Measurements from ENCODE around the gene RNF2. TPM values are rescaled to one million over a fixed set of nuclear protein-coding genes. Genes with fewer than 3 reads are reported as not detected.
"Not testable (repeated sequence)": the region's sequence is repeated elsewhere in the genome, so short reads cannot be mapped to it uniquely, and the experiment has no call there.

The RNF2 gene
- 10 to 100 TPM; 17.0 to 24.0 (median 21.0) TPM for total RNA-seq
- total RNA-seq (2013), result 24.0 TPM
- 17.0 to 44.6 (median 31.0) reads per million in 29 experiments for total RNA-seq

DNA sequence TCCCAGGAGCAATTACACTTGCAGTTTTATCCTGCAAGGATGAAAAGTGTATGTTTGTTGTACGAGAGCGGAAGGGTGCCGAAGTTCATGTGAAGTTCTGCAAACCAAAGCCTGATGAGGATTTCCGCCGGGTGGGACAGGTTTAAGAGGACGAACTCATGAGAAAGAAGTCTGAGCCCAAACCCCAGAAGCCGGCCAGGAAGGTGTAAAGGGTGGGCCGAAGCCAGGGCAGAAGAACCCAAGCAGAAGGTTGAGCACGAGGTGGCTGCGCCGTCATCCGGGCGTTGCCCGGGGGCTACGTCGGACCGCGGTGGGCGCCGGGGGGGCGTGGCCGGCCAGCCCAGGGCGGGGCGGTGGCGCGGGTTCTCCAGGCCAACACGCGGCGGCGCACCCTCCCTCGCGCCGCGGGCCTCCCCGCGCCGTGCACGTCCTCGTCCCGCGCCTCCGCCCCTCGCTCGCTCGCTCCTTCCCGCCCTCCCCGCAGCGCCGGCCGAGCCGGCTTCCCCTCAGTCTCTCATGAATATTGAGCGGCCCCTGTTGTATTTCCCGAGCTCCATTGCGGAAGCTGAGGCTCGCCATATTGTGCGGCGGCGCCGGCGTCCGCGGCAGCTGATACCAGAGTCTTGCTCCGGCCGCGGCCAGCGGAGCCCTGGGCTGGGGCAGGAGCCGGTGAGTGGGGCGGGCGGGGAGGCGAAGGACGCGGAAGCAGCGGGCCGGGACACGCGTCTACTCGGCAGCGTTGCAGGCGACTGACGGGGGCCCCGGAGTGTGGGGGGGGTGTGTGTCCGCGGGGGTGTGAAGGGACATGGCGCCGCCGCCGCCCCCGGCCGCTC lies at the start of gene RNF2:
Gene RNF2 (plus strand): TSS at position 578 of the 833 bp plus-strand sequence. CDS start 41,996 bp downstream, outside the sequence.
- POLR2A ChIA-PET, result interaction anchor here (0.5 to 1.2 kb wide), 10 partner anchors 11 to 293 kb away, joined by 3 to 12 read pairs (median 6); partner anchors contain the start of gene IVNS1ABP (in 1 of the 2)

DNA sequence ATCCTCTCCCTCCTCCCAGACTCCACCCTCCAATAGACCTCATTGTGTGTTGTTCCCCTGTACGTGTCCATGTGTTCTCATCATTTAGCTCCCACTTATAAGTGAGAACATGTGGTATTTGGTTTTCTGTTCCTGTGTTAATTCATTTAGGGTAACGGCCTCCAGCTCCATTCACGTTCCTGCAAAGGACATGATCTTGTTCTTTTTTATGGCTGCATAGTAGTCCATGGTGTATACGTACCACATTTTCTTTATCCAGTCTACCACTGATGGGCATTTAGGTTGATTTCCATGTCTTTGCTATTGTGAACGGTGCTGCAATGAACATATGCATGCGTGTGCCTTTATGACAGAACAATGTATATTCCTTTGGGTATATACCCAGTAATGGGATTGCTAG lies 45.4 kb upstream of the RNF2 start:
- H3K27me3 ChIP-seq (replicated peaks in 1 of 2; ENCODE audit: control insufficient read depth in 2 of 2, extremely low read depth in 1 of 2, insufficient read depth in 2 of 2, low read length in 1 of 2), result peaks cover 0 to 12% of the 10 kb centered on the region in 2 experiments
- H3K9me3 ChIP-seq; ATAC-seq (replicated peaks in 1 of 4); H3K4me1 Mint-ChIP-seq; H3K4me1 ChIP-seq (ENCODE audit: control insufficient read depth in 1 of 2, extremely low read depth in 1 of 2, insufficient read depth in 2 of 2, low read length in 2 of 2); H3K36me3 Mint-ChIP-seq; H3K4me3 Mint-ChIP-seq; DNase-seq; POLR2A ChIA-PET; H3K27ac Mint-ChIP-seq; H3K36me3 ChIP-seq (ENCODE audit: control insufficient read depth in 2 of 2, extremely low read depth in 1 of 2, insufficient read depth in 1 of 2, low read length in 1 of 2); CTCF ChIA-PET; H3K9me3 Mint-ChIP-seq; H3K4me3 ChIP-seq (ENCODE audit: control insufficient read depth in 1 of 2, extremely low read depth in 1 of 2, low read length in 1 of 2); H3K27ac ChIP-seq (ENCODE audit: low read length): not testable (repeated sequence)
- peaks cover 29 to 35% of the 10 kb centered on the region in 2 donors for H3K27me3 Mint-ChIP-seq
- WGBS (ENCODE audit: insufficient coverage), result no CpG with 5 or more reads among the region's 6 CpGs

More for the DNA sequence above, at the start of gene RNF2:
- H3K4me3 ChIP-seq (ENCODE audit: control insufficient read depth in 1 of 2, extremely low read depth in 1 of 2, low read length in 1 of 2), result peak within 1 kb of the TSS; percentile 61 to 76
- Mint-ChIP-seq H3K9me3 (no peaks in the 10 kb centered on the region), H3K36me3 (no peaks in the 10 kb centered on the region), H3K27ac (peak within 1 kb of the TSS; percentile 93 to 96), H3K4me1 (peaks cover 49 to 52% (median 50%) of the 10 kb centered on the region in 3 donors), H3K27me3 (no peaks in the 10 kb centered on the region), H3K4me3 (peak within 1 kb of the TSS; percentile 93 to 98 (median 94))
- CTCF ChIA-PET, result interaction anchor here (0.5 to 1.2 kb wide), 12 partner anchors 24 to 1444 kb away, joined by 3 to 4 read pairs (median 3); no protein-coding TSS in a partner anchor
- no peaks in the 10 kb centered on the region for H3K27me3 ChIP-seq (replicated peaks in 1 of 2; ENCODE audit: control insufficient read depth in 2 of 2, extremely low read depth in 1 of 2, insufficient read depth in 2 of 2, low read length in 1 of 2)
- DNase-seq (peak; percentile 65 to 90 (median 79)), ATAC-seq (replicated peaks in 1 of 4) (peak; percentile 90 to 95 (median 92))
- peaks cover 9 to 10% of the 10 kb centered on the region in 2 experiments for H3K4me1 ChIP-seq (ENCODE audit: control insufficient read depth in 1 of 2, extremely low read depth in 1 of 2, insufficient read depth in 2 of 2, low read length in 2 of 2)
- 1% methylated on average over 89 of the region's 89 CpGs for WGBS (ENCODE audit: insufficient coverage)
- H3K27ac ChIP-seq (ENCODE audit: low read length), result peak within 1 kb of the TSS; percentile 81
- no peaks in the 10 kb centered on the region for H3K36me3 ChIP-seq (ENCODE audit: control insufficient read depth in 2 of 2, extremely low read depth in 1 of 2, insufficient read depth in 1 of 2, low read length in 1 of 2)
- H3K9me3 ChIP-seq, result no peaks in the 10 kb centered on the region

DNA sequence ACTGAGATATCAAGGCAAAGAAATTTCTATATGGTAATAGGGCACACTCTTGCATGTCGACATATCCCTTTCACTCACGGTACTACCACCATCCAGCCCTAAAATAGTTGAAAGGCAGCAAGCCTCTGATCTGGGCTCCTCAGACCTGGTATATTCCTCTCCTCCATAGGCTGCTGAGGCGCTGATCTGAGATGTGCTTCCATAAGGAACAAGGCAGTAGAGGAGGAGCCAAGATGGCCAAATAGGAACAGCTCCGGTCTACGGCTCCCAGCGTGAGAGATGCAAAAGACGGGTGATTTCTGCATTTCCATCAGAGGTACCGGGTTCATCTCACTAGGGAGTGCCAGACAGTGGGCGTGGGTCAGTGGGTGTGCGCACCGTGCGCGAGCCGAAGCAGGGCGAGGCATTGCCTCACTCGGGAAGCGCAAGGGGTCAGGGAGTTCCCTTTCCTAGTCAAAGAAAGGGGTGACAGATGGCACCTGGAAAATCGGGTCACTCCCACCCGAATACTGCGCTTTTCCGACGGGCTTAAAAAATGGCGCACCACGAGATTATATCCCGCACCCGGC lies 44.0 kb upstream of the RNF2 start:
- H3K36me3 ChIP-seq (ENCODE audit: control insufficient read depth in 2 of 2, extremely low read depth in 1 of 2, insufficient read depth in 1 of 2, low read length in 1 of 2); POLR2A ChIA-PET; H3K4me3 ChIP-seq (ENCODE audit: control insufficient read depth in 1 of 2, extremely low read depth in 1 of 2, low read length in 1 of 2); H3K4me1 Mint-ChIP-seq; H3K9me3 Mint-ChIP-seq; CTCF ChIA-PET; H3K9me3 ChIP-seq; H3K4me1 ChIP-seq (ENCODE audit: control insufficient read depth in 1 of 2, extremely low read depth in 1 of 2, insufficient read depth in 2 of 2, low read length in 2 of 2); H3K4me3 Mint-ChIP-seq; H3K36me3 Mint-ChIP-seq; H3K27me3 ChIP-seq (replicated peaks in 1 of 2; ENCODE audit: control insufficient read depth in 2 of 2, extremely low read depth in 1 of 2, insufficient read depth in 2 of 2, low read length in 1 of 2); H3K27ac ChIP-seq (ENCODE audit: low read length); H3K27ac Mint-ChIP-seq; DNase-seq; ATAC-seq (replicated peaks in 1 of 4): not testable (repeated sequence)
- WGBS (ENCODE audit: insufficient coverage), result 92% methylated on average over 4 of the region's 26 CpGs
- H3K27me3 Mint-ChIP-seq, result peaks cover 24 to 27% of the 10 kb centered on the region in 2 donors

DNA sequence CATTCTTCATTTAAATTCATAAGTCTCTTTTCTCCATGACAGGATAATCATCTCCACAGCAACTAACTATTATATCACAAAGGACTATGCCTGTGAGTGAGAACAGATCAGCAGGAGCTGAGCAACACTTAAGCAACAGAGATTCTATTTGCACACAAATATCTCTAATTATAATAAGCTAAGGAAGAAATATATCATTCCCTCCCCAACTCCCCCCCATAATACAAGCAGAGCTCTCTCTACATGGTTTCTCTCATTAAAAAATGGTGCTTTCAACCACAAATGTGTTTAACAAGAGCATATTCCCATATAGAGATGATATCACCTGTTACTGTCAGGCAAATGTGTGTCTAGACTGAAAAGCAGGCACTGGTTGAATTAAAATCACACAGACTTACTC lies 36.5 kb upstream of the RNF2 start:
- H3K36me3 Mint-ChIP-seq, result no peaks in the 10 kb centered on the region
- H3K9me3 ChIP-seq, result no peaks in the 10 kb centered on the region
- H3K4me1 Mint-ChIP-seq, result no peaks in the 10 kb centered on the region
- H3K4me3 ChIP-seq (ENCODE audit: control insufficient read depth in 1 of 2, extremely low read depth in 1 of 2, low read length in 1 of 2), result no peak overlapping the region
- no peak overlapping the region for H3K4me3 Mint-ChIP-seq
- no peak overlapping the region for H3K27ac ChIP-seq (ENCODE audit: low read length)
- no peaks in the 10 kb centered on the region for H3K9me3 Mint-ChIP-seq
- no peak for ATAC-seq (replicated peaks in 1 of 4)
- H3K27me3 ChIP-seq (replicated peaks in 1 of 2; ENCODE audit: control insufficient read depth in 2 of 2, extremely low read depth in 1 of 2, insufficient read depth in 2 of 2, low read length in 1 of 2), result no peaks in the 10 kb centered on the region
- H3K36me3 ChIP-seq (ENCODE audit: control insufficient read depth in 2 of 2, extremely low read depth in 1 of 2, insufficient read depth in 1 of 2, low read length in 1 of 2), result no peaks in the 10 kb centered on the region
- CTCF ChIA-PET, result interaction anchor here in 1 of 2 donors (0.6 kb wide), 1 partner anchor 23 kb away, joined by 3 read pairs; no protein-coding TSS in a partner anchor
- DNase-seq, result no peak
- peaks cover 2 to 4% of the 10 kb centered on the region in 2 donors for H3K27me3 Mint-ChIP-seq
- no peaks in the 10 kb centered on the region for H3K4me1 ChIP-seq (ENCODE audit: control insufficient read depth in 1 of 2, extremely low read depth in 1 of 2, insufficient read depth in 2 of 2, low read length in 2 of 2)
- H3K27ac Mint-ChIP-seq, result no peak overlapping the region
- POLR2A ChIA-PET, result interaction anchor here in 1 of 2 donors (0.6 kb wide), 1 partner anchor 95 kb away, joined by 4 read pairs; no protein-coding TSS in a partner anchor

DNA sequence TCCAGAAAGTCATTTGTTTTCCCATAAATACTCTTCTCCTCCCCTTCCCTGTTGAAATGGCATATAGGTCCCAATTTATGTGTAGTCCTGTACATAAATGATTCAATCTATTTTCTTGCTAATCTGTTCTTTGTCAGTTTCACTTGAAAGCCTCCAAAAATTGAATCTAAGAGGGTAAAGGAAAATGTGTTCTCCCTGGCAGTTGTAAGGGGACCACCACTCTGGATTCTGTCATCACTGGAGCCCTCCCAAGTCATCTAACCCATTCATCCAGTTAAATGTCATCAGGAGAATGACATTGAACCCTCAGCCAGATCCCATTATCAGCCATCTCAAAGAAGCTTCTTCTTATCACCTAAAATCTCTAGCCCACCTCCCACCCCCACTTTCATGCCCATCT lies 35.0 kb upstream of the RNF2 start:
- Mint-ChIP-seq H3K4me3 (no peak overlapping the region), H3K27me3 (peaks cover 0 to 4% of the 10 kb centered on the region in 2 donors), H3K27ac (no peak overlapping the region), H3K36me3 (no peaks in the 10 kb centered on the region), H3K9me3 (no peaks in the 10 kb centered on the region), H3K4me1 (no peaks in the 10 kb centered on the region)
- H3K27ac ChIP-seq (ENCODE audit: low read length), result no peak overlapping the region
- no peaks in the 10 kb centered on the region for H3K4me1 ChIP-seq (ENCODE audit: control insufficient read depth in 1 of 2, extremely low read depth in 1 of 2, insufficient read depth in 2 of 2, low read length in 2 of 2)
- H3K4me3 ChIP-seq (ENCODE audit: control insufficient read depth in 1 of 2, extremely low read depth in 1 of 2, low read length in 1 of 2), result no peak overlapping the region
- CTCF ChIA-PET, result no interaction called here
- no peak for DNase-seq
- no peaks in the 10 kb centered on the region for H3K36me3 ChIP-seq (ENCODE audit: control insufficient read depth in 2 of 2, extremely low read depth in 1 of 2, insufficient read depth in 1 of 2, low read length in 1 of 2)
- H3K9me3 ChIP-seq, result no peaks in the 10 kb centered on the region
- ATAC-seq (replicated peaks in 1 of 4), result no peak
- POLR2A ChIA-PET, result no interaction called here
- H3K27me3 ChIP-seq (replicated peaks in 1 of 2; ENCODE audit: control insufficient read depth in 2 of 2, extremely low read depth in 1 of 2, insufficient read depth in 2 of 2, low read length in 1 of 2), result no peaks in the 10 kb centered on the region

DNA sequence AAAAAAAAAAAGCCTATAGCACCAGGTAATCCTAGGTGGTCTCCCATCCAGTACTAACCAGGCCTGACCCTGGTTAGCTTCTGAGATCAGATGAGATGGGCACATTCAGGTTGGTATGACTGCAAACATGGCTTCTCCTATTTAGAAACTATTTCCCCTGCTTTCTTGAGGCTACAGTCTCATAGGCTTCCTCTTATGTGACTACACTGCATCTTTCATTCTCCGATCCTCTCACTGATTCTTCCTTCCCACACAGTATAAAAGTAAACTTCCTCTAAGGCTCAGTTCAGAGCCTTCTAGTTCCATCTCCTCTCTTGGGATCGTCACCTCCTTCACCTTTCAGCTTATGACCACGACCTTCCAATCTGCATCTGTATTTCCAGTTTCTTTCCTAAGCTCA lies 30.4 kb upstream of the RNF2 start:
- WGBS (ENCODE audit: insufficient coverage), result 71% methylated on average over 3 of the region's 3 CpGs
- CTCF ChIA-PET, result interaction anchor here in 1 of 2 donors (0.7 kb wide), 1 partner anchor 49 kb away, joined by 3 read pairs; no protein-coding TSS in a partner anchor
- H3K4me3 ChIP-seq (ENCODE audit: control insufficient read depth in 1 of 2, extremely low read depth in 1 of 2, low read length in 1 of 2), result no peak overlapping the region

More for the DNA sequence above, 30.4 kb upstream of the RNF2 start:
- no peaks in the 10 kb centered on the region for H3K9me3 ChIP-seq
- no peak for DNase-seq
- no peaks in the 10 kb centered on the region for H3K9me3 Mint-ChIP-seq
- H3K4me3 Mint-ChIP-seq, result no peak overlapping the region
- H3K27me3 Mint-ChIP-seq, result peaks cover 9% of the 10 kb centered on the region in 2 donors
- no peaks in the 10 kb centered on the region for H3K36me3 Mint-ChIP-seq
- no peak overlapping the region for H3K27ac ChIP-seq (ENCODE audit: low read length)
- POLR2A ChIA-PET, result no interaction called here
- H3K36me3 ChIP-seq (ENCODE audit: control insufficient read depth in 2 of 2, extremely low read depth in 1 of 2, insufficient read depth in 1 of 2, low read length in 1 of 2), result no peaks in the 10 kb centered on the region
- no peaks in the 10 kb centered on the region for H3K4me1 Mint-ChIP-seq
- no peak overlapping the region for H3K27ac Mint-ChIP-seq
- H3K4me1 ChIP-seq (ENCODE audit: control insufficient read depth in 1 of 2, extremely low read depth in 1 of 2, insufficient read depth in 2 of 2, low read length in 2 of 2), result no peaks in the 10 kb centered on the region
- H3K27me3 ChIP-seq (replicated peaks in 1 of 2; ENCODE audit: control insufficient read depth in 2 of 2, extremely low read depth in 1 of 2, insufficient read depth in 2 of 2, low read length in 1 of 2), result no peaks in the 10 kb centered on the region
- ATAC-seq (replicated peaks in 1 of 4), result no peak
